Activated naive CD4-positive, alpha-beta T cell treated with anti-CD3 and anti-CD28 coated beads, Interleukin-2, amount 50 U/mL, for 24 hours (primary cell): Measurements from ENCODE around the gene GMPPA.

Experiments
- H3K27ac Mint-ChIP-seq: one replicate; pipeline ENCODE4 v1.8.0; 2021; ENCODE audit warnings: mild to moderate bottlenecking, mixed read lengths
- H3K27me3 Mint-ChIP-seq: one replicate; pipeline ENCODE4 v1.8.0; 2021; ENCODE audit warnings: mixed read lengths
- H3K36me3 Mint-ChIP-seq: one replicate; pipeline ENCODE4 v1.8.0; 2021; ENCODE audit warnings: mixed read lengths
- H3K4me1 Mint-ChIP-seq: one replicate; pipeline ENCODE4 v1.8.0; 2021; ENCODE audit warnings: mixed read lengths
- H3K4me3 Mint-ChIP-seq: one replicate; pipeline ENCODE4 v1.8.0; 2021; ENCODE audit warnings: mild to moderate bottlenecking, mixed read lengths
- H3K9me3 Mint-ChIP-seq: one replicate; pipeline ENCODE4 v1.8.0; 2021; ENCODE audit warnings: mixed read lengths

GMPPA gene

GRCh38 chr2:219464286-219465032 lies 34.2 kb upstream of the GMPPA start:
- no peak overlapping the region for H3K4me3 Mint-ChIP-seq
- H3K9me3 Mint-ChIP-seq: no peaks in the 10 kb centered on the region
- H3K27me3 Mint-ChIP-seq: no peaks in the 10 kb centered on the region
- no peak overlapping the region for H3K27ac Mint-ChIP-seq
- no peaks in the 10 kb centered on the region for H3K4me1 Mint-ChIP-seq
- H3K36me3 Mint-ChIP-seq: no peaks in the 10 kb centered on the region

GRCh38 chr2:219465659-219466561 lies 32.8 kb upstream of the GMPPA start:
- Mint-ChIP-seq H3K9me3 (no peaks in the 10 kb centered on the region), H3K4me1 (no peaks in the 10 kb centered on the region), H3K27me3 (no peaks in the 10 kb centered on the region), H3K27ac (no peak overlapping the region), H3K36me3 (no peaks in the 10 kb centered on the region), H3K4me3 (no peak overlapping the region)

- no peaks in the 10 kb centered on the region for H3K36me3 Mint-ChIP-seq
- no peaks in the 10 kb centered on the region for H3K9me3 Mint-ChIP-seq
- H3K27ac Mint-ChIP-seq: no peak overlapping the region
- H3K4me1 Mint-ChIP-seq: no peaks in the 10 kb centered on the region
- no peak overlapping the region for H3K4me3 Mint-ChIP-seq
- no peaks in the 10 kb centered on the region for H3K27me3 Mint-ChIP-seq
Measured at GRCh38 chr2:219466816-219467735, 31.6 kb upstream of the GMPPA start.

- Mint-ChIP-seq H3K4me3 (no peak overlapping the region), H3K36me3 (no peaks in the 10 kb centered on the region), H3K9me3 (no peaks in the 10 kb centered on the region), H3K4me1 (no peaks in the 10 kb centered on the region), H3K27ac (no peak overlapping the region), H3K27me3 (no peaks in the 10 kb centered on the region)
Measured at GRCh38 chr2:219467736-219468075, 31.0 kb upstream of the GMPPA start.

GRCh38 chr2:219468410-219469185 lies 30.1 kb upstream of the GMPPA start:
- H3K4me1 Mint-ChIP-seq: no peaks in the 10 kb centered on the region
- H3K27me3 Mint-ChIP-seq: no peaks in the 10 kb centered on the region
- no peak overlapping the region for H3K4me3 Mint-ChIP-seq
- no peaks in the 10 kb centered on the region for H3K36me3 Mint-ChIP-seq
- no peaks in the 10 kb centered on the region for H3K9me3 Mint-ChIP-seq
- H3K27ac Mint-ChIP-seq: no peak overlapping the region

- H3K36me3 Mint-ChIP-seq: no peaks in the 10 kb centered on the region
- no peak overlapping the region for H3K27ac Mint-ChIP-seq
- no peak overlapping the region for H3K4me3 Mint-ChIP-seq
- no peaks in the 10 kb centered on the region for H3K9me3 Mint-ChIP-seq
- no peaks in the 10 kb centered on the region for H3K27me3 Mint-ChIP-seq
- H3K4me1 Mint-ChIP-seq: no peaks in the 10 kb centered on the region
Measured at GRCh38 chr2:219469186-219469724, 29.4 kb upstream of the GMPPA start.

GRCh38 chr2:219470429-219470828 lies 28.3 kb upstream of the GMPPA start:
- Mint-ChIP-seq H3K27me3 (no peaks in the 10 kb centered on the region), H3K27ac (no peak overlapping the region), H3K9me3 (no peaks in the 10 kb centered on the region), H3K4me1 (no peaks in the 10 kb centered on the region), H3K36me3 (no peaks in the 10 kb centered on the region), H3K4me3 (no peak overlapping the region)

- Mint-ChIP-seq H3K36me3 (no peaks in the 10 kb centered on the region), H3K9me3 (no peaks in the 10 kb centered on the region), H3K27me3 (peaks cover 3% of the 10 kb centered on the region), H3K4me3 (no peak overlapping the region), H3K4me1 (peaks cover 4% of the 10 kb centered on the region), H3K27ac (no peak overlapping the region)
Measured at GRCh38 chr2:219471476-219472371, 27.0 kb upstream of the GMPPA start.

- H3K9me3 Mint-ChIP-seq: no peaks in the 10 kb centered on the region
- peaks cover 3% of the 10 kb centered on the region for H3K27me3 Mint-ChIP-seq
- no peaks in the 10 kb centered on the region for H3K36me3 Mint-ChIP-seq
- H3K27ac Mint-ChIP-seq: no peak overlapping the region
- H3K4me1 Mint-ChIP-seq: peaks cover 4% of the 10 kb centered on the region
- no peak overlapping the region for H3K4me3 Mint-ChIP-seq
Measured at GRCh38 chr2:219472629-219473187, 26.0 kb upstream of the GMPPA start.

- Mint-ChIP-seq H3K4me3 (no peak overlapping the region), H3K27me3 (peaks cover 3% of the 10 kb centered on the region), H3K4me1 (peaks cover 4% of the 10 kb centered on the region), H3K27ac (no peak overlapping the region), H3K9me3 (no peaks in the 10 kb centered on the region), H3K36me3 (no peaks in the 10 kb centered on the region)
Measured at GRCh38 chr2:219473511-219473910, 25.2 kb upstream of the GMPPA start.

GRCh38 chr2:219474285-219475060 lies 24.2 kb upstream of the GMPPA start:
- Mint-ChIP-seq H3K27ac (no peak overlapping the region), H3K4me1 (peaks cover 4% of the 10 kb centered on the region), H3K4me3 (no peak overlapping the region), H3K9me3 (no peaks in the 10 kb centered on the region), H3K36me3 (no peaks in the 10 kb centered on the region), H3K27me3 (peaks cover 3% of the 10 kb centered on the region)

GRCh38 chr2:219475278-219475677 lies 23.4 kb upstream of the GMPPA start:
- H3K9me3 Mint-ChIP-seq: no peaks in the 10 kb centered on the region
- H3K4me3 Mint-ChIP-seq: no peak overlapping the region
- no peak overlapping the region for H3K27ac Mint-ChIP-seq
- H3K27me3 Mint-ChIP-seq: peaks cover 3% of the 10 kb centered on the region
- peaks cover 4% of the 10 kb centered on the region for H3K4me1 Mint-ChIP-seq
- H3K36me3 Mint-ChIP-seq: no peaks in the 10 kb centered on the region
